A673 (cell line): ENCODE measurements around the gene CPHXL2. TPM values are rescaled to one million over a fixed set of nuclear protein-coding genes. Genes with fewer than 3 reads are reported as not detected.

Experiments
- BruUV-seq: library from RNA; stranded (reverse); fragments of 400-500 nt; replicated peaks from 2 replicates; lab custom pipeline; 2021; lab: Mats Ljungman, UMichigan
- CTCF ChIA-PET: fragments of 300-600 bp; sonication (Branson Sonifier 250); formaldehyde crosslinking; loops from one replicate; lab custom pipeline; 2022; ENCODE audit warnings: antibody characterized with exemption; lab: Charles Lee
- POLR2A ChIA-PET: fragments of 300-600 bp; sonication (Branson Sonifier 250); formaldehyde crosslinking; loops from one replicate; lab custom pipeline; 2022; ENCODE audit warnings: antibody characterized with exemption; ENCODE audit not compliant: low non-redundant PET; lab: Charles Lee
- DNase-seq: peaks from one replicate; pipeline ENCODE4 v3.0.0-alpha.2; 2015; ENCODE audit warnings: low spot score
- H3K27ac ChIP-seq: fragments of 200-600 bp; sonication (generic); 2 replicates; pipeline ENCODE4 v1.5.1; 2016; ENCODE audit warnings: mixed run types, low read depth, mild to moderate bottlenecking, mixed read lengths, antibody characterized with exemption, low read length; ENCODE audit not compliant: poor library complexity, severe bottlenecking
- H3K27me3 ChIP-seq: fragments of 200-600 bp; sonication (generic); replicated peaks from 2 replicates; pipeline ENCODE4 v1.6.1; 2017; ENCODE audit warnings: mixed run types, low read depth, mild to moderate bottlenecking, mixed read lengths, antibody characterized with exemption, low read length; ENCODE audit not compliant: insufficient read depth, poor library complexity
- H3K36me3 ChIP-seq: fragments of 200-600 bp; sonication (generic); 2 replicates; pipeline ENCODE4 v1.6.1; 2016; ENCODE audit warnings: mixed run types, mild to moderate bottlenecking, mixed read lengths, antibody characterized with exemption, low read length; ENCODE audit not compliant: insufficient read depth, poor library complexity, severe bottlenecking
- H3K4me1 ChIP-seq: fragments of 200-600 bp; sonication (generic); 2 replicates; pipeline ENCODE4 v1.6.1; 2017; ENCODE audit warnings: mixed run types, mild to moderate bottlenecking, mixed read lengths, antibody characterized with exemption, low read length; ENCODE audit not compliant: insufficient read depth, poor library complexity, severe bottlenecking
- H3K4me3 ChIP-seq: fragments of 200-600 bp; sonication (generic); 2 replicates; pipeline ENCODE4 v1.5.1; 2016; ENCODE audit warnings: low read depth, mixed run types, mild to moderate bottlenecking, mixed read lengths, low read length; ENCODE audit not compliant: poor library complexity, severe bottlenecking
- H3K9me3 ChIP-seq: fragments of 200-600 bp; sonication (generic); 2 replicates; pipeline ENCODE4 v1.6.1; 2016; ENCODE audit warnings: mixed run types, low read depth, mild to moderate bottlenecking, mixed read lengths, antibody characterized with exemption, low read length; ENCODE audit not compliant: poor library complexity, severe bottlenecking
- CTCF ChIP-seq: fragments of 300-800, 200-600 bp; sonication (generic); conservative IDR thresholded peaks from 2 replicates; pipeline ENCODE4 v1.5.1; 2017; ENCODE audit warnings: low read depth, mild to moderate bottlenecking, antibody characterized with exemption, low read length, moderate library complexity, mixed read lengths
- EZH2 ChIP-seq: fragments of 200-600 bp; sonication (generic); IDR thresholded peaks from 2 replicates; pipeline ENCODE4 v1.6.1; 2017; ENCODE audit warnings: borderline replicate concordance, low read depth, mild to moderate bottlenecking, mixed read lengths, antibody characterized with exemption, low read length; ENCODE audit not compliant: poor library complexity, severe bottlenecking
- intact Hi-C: fragments of 100-400 bp; cut with micrococcal nuclease; formaldehyde crosslinking; loops from one replicate; pipeline ENCODE4 v1.10.0; 2022; ENCODE audit not compliant: unreplicated experiment
- total RNA-seq: library from RNA; stranded (reverse); gene quantifications from 2 replicates; pipeline ENCODE4 v1.2.3, GENCODE V29; 2021

Gene CPHXL2
- total RNA-seq, 1 experiment from 2014 or later = not detected

DNA sequence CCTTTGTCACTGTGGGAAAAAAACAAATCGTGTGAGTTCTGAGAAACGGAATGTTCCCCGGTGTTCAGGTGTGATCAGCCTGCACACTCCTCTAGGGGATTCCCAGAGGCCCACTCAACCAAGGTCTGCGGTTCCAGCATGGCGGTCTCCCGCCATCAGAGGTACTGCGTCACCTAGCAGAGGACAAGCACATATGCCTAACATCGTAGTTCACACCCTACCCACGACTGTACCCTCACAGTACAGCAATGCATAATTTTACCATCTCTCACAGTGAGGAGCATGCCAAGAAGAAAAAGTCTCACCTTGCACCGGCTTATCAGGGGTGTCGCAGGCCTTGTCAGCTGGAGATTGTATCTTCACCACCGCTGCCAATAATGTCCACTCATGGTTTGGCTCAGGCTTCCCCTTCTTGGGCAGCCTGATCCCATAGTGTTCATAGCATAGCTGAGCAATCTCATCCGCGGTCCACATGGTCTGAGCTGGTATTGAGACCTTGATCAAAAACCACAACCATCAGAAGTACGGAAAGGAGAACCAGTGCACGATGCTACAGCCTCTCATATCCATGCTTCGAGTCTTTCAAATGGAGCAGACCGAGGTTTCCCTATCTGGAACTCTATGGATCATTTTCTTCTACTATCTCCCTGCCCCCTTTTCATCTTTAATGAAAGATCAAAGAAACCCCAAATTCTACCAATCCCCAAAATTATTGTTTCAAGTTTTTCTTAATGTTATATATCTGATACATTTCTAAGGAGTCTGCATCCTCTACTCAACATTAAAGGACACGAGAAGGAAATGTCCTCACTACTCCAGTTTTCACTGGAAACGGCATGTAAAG, 56.3 kb downstream of the CPHXL2 start:
- DNase-seq = no peak
- peaks cover 16% of the 10 kb centered on the region for H3K4me1 ChIP-seq
- ChIA-PET POLR2A (interaction anchor here (0.7 to 1.0 kb wide), 2 partner anchors 44 to 211 kb away, joined by 3 to 6 read pairs; no protein-coding TSS in a partner anchor), CTCF (interaction anchor here (1.1 kb wide), 1 partner anchor 149 kb away, joined by 4 read pairs; no protein-coding TSS in a partner anchor)
- no TSS peak for BruUV-seq
- H3K36me3 ChIP-seq = peaks cover 24% of the 10 kb centered on the region
- H3K27me3 ChIP-seq = no peaks in the 10 kb centered on the region
- TF ChIP-seq EZH2 = no peak
- H3K27ac ChIP-seq = no peak overlapping the region
- no peaks in the 10 kb centered on the region for H3K9me3 ChIP-seq
- H3K4me3 ChIP-seq = no peak overlapping the region
- intact Hi-C loops = loop anchor here (1.0 to 5.0 kb wide), 2 partner anchors 142 to 149 kb away; no protein-coding TSS in a partner anchor

DNA sequence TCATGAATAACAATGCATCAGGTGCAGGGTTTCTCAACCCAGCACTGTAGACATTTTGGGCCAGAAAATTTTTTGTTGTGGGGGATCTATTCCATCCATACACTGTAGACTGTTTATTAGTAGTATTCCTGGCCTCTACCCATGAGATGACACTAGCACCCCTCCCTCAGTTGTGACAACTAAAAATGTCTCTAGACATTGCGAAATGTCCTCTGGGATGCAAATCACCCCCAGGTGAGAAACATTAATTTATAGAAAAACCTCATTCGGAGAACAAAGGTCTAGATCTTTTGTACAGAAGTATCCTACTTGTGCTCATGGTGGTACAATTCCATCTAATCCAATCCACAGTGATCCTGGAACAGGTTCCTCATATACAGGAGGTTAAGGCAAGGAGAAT, 58.0 kb downstream of the CPHXL2 start:
- intact Hi-C loops = no loop called here
- Histone ChIP-seq H3K27me3 (no peaks in the 10 kb centered on the region), H3K27ac (no peak overlapping the region), H3K4me1 (peaks cover 11% of the 10 kb centered on the region), H3K9me3 (no peaks in the 10 kb centered on the region), H3K36me3 (peaks cover 29% of the 10 kb centered on the region), H3K4me3 (no peak overlapping the region)
- no peak for TF ChIP-seq CTCF
- TF ChIP-seq EZH2 = no peak
- ChIA-PET CTCF (interaction anchor here (0.5 kb wide), 1 partner anchor 26 kb away, joined by 3 read pairs; no protein-coding TSS in a partner anchor), POLR2A (no interaction called here)
- no peak for DNase-seq
- BruUV-seq = no TSS peak

- H3K36me3 ChIP-seq = peaks cover 35% of the 10 kb centered on the region
- TF ChIP-seq CTCF = no peak
- no peak for TF ChIP-seq EZH2
- POLR2A ChIA-PET = no interaction called here
These were observed 59.7 kb downstream of the CPHXL2 start for GRCh38 chr16:75617121-75617520.

More at GRCh38 chr16:75617121-75617520, 59.7 kb downstream of the CPHXL2 start:
- Histone ChIP-seq H3K9me3 (no peaks in the 10 kb centered on the region), H3K27me3 (no peaks in the 10 kb centered on the region), H3K4me3 (no peak overlapping the region), H3K4me1 (peaks cover 8% of the 10 kb centered on the region), H3K27ac (no peak overlapping the region)
- CTCF ChIA-PET = no interaction called here
- no peak for DNase-seq
- intact Hi-C loops = no loop called here
- no TSS peak for BruUV-seq
